Endothelial cell of umbilical vein (primary cell): ENCODE measurements around the gene ZDHHC11.

Experiments
- POLR2A ChIP-seq: IDR thresholded peaks from 2 replicates; pipeline ENCODE4 v1.6.1; 2012; ENCODE audit warnings: low read depth, mild to moderate bottlenecking, control low read depth, low read length
- POLR2AphosphoS5 ChIP-seq: IDR thresholded peaks from 2 replicates; pipeline ENCODE4 v1.6.1; 2012; ENCODE audit warnings: low read depth, mild to moderate bottlenecking, control low read depth, low read length, moderate library complexity; ENCODE audit not compliant: insufficient read depth
- TF ChIP-seq, protein P1 (sequence below), 2 donors: IDR thresholded peaks; 1 replicate in 1 of 2; 2 replicates in 1 of 2; pipeline ENCODE4 v1.5.1; 2011; ENCODE audit warnings: low read length in 2 of 2, mild to moderate bottlenecking in 2 of 2, moderate library complexity in 2 of 2, control low read depth in 1 of 2, inconsistent platforms in 1 of 2, low read depth in 1 of 2; ENCODE audit not compliant: insufficient read depth in 1 of 2; ENCODE audit errors: extremely low read depth in 1 of 2
- TF ChIP-seq, protein P2 (sequence below): IDR thresholded peaks from 2 replicates; pipeline ENCODE4 v1.6.1; 2011; ENCODE audit not compliant: insufficient read depth, insufficient read length

GRCh38 chr5:887947-888637 is 37.3 kb upstream of the ZDHHC11 start:
- TF ChIP-seq, protein P1, sequence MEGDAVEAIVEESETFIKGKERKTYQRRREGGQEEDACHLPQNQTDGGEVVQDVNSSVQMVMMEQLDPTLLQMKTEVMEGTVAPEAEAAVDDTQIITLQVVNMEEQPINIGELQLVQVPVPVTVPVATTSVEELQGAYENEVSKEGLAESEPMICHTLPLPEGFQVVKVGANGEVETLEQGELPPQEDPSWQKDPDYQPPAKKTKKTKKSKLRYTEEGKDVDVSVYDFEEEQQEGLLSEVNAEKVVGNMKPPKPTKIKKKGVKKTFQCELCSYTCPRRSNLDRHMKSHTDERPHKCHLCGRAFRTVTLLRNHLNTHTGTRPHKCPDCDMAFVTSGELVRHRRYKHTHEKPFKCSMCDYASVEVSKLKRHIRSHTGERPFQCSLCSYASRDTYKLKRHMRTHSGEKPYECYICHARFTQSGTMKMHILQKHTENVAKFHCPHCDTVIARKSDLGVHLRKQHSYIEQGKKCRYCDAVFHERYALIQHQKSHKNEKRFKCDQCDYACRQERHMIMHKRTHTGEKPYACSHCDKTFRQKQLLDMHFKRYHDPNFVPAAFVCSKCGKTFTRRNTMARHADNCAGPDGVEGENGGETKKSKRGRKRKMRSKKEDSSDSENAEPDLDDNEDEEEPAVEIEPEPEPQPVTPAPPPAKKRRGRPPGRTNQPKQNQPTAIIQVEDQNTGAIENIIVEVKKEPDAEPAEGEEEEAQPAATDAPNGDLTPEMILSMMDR (IDR thresholded peaks at IDR 0.05; ENCODE audit: extremely low read depth in 1 of 2, insufficient read depth in 1 of 2, low read depth in 1 of 2, low read length in 2 of 2): no peak
- TF ChIP-seq, protein P2, sequence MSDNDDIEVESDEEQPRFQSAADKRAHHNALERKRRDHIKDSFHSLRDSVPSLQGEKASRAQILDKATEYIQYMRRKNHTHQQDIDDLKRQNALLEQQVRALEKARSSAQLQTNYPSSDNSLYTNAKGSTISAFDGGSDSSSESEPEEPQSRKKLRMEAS: no peak
- no peak for TF ChIP-seq POLR2A
- TF ChIP-seq POLR2AphosphoS5: no peak
